NB4 (cell line): ENCODE data around the gene LRFN2.

Experiments
- POLR2A ChIP-seq: IDR thresholded peaks from 2 replicates; pipeline ENCODE4 v1.6.1; 2011; ENCODE audit warnings: mild to moderate bottlenecking; ENCODE audit not compliant: insufficient read length; ENCODE audit errors: extremely low read depth
- TF ChIP-seq, protein P1 (sequence below): IDR thresholded peaks from one replicate; pipeline ENCODE4 v1.5.1; 2012; ENCODE audit warnings: low read depth, low read length
- TF ChIP-seq, protein P2 (sequence below): IDR thresholded peaks from 2 replicates; pipeline ENCODE4 v1.6.1; 2011; ENCODE audit warnings: low read depth, low read length

DNA sequence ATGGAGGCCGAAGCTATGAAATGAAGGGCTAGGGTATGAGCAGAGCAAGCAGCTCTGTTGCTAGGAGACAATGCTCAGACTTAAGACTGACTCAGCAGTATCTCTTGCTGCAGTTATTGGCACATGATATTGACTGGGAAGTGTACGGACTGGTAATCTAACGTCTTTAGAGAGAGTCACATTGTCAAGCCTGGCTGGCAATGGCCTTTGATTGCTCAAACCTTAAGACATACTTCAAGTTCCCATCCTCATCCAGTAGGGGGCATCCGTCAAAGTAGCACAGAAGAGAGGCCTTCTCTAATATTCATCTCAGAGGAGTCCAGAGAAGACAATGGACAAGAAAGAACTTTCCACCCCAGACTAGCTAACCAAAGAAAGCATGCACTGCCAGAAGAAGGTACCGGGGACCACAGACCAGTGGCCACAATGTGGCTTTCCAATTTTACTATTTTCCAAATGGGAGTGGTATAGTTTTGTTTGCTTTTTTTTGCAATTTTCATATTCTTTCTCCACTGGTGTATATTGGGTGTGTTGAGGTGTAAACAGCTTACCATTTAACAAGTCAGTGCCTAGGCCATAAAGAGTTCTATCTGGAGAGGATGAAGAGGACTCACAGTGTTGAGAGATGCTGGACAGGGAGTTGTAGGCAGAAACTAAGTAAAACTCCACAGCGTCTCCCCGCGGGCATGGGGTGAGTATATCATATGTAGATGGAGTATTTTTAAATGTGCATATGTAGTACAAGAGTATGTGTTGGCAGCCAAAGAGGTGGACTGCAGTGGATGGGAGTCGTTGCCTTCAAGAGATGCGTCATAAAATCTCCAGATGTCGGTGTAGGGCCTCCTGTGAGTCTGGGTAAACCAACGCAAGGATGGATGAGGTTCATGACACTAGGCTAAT is 36.7 kb downstream of the LRFN2 start:
- TF ChIP-seq POLR2A: no peak
- TF ChIP-seq, protein P1, sequence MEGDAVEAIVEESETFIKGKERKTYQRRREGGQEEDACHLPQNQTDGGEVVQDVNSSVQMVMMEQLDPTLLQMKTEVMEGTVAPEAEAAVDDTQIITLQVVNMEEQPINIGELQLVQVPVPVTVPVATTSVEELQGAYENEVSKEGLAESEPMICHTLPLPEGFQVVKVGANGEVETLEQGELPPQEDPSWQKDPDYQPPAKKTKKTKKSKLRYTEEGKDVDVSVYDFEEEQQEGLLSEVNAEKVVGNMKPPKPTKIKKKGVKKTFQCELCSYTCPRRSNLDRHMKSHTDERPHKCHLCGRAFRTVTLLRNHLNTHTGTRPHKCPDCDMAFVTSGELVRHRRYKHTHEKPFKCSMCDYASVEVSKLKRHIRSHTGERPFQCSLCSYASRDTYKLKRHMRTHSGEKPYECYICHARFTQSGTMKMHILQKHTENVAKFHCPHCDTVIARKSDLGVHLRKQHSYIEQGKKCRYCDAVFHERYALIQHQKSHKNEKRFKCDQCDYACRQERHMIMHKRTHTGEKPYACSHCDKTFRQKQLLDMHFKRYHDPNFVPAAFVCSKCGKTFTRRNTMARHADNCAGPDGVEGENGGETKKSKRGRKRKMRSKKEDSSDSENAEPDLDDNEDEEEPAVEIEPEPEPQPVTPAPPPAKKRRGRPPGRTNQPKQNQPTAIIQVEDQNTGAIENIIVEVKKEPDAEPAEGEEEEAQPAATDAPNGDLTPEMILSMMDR: peak; percentile 69
- TF ChIP-seq, protein P2, sequence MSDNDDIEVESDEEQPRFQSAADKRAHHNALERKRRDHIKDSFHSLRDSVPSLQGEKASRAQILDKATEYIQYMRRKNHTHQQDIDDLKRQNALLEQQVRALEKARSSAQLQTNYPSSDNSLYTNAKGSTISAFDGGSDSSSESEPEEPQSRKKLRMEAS: no peak
